Nephron progenitor cell (in vitro differentiated cells): ENCODE results near the gene LAMA2.

Experiments
- DNase-seq: peaks from one replicate; pipeline ENCODE4 v3.0.0; 2021
- H3K27ac Mint-ChIP-seq: 2 replicates; pipeline ENCODE4 v1.8.0; 2021; ENCODE audit warnings: mild to moderate bottlenecking, moderate library complexity, mixed read lengths
- H3K27me3 Mint-ChIP-seq: 2 replicates; pipeline ENCODE4 v1.8.0; 2021; ENCODE audit warnings: mild to moderate bottlenecking, low read depth, mixed read lengths; ENCODE audit not compliant: poor library complexity
- H3K36me3 Mint-ChIP-seq: 2 replicates; pipeline ENCODE4 v1.8.0; 2021; ENCODE audit warnings: low read depth, mixed read lengths
- H3K4me1 Mint-ChIP-seq: 2 replicates; pipeline ENCODE4 v1.8.0; 2021; ENCODE audit warnings: mixed read lengths
- H3K4me3 Mint-ChIP-seq: 2 replicates; pipeline ENCODE4 v1.8.0; 2021; ENCODE audit warnings: mild to moderate bottlenecking, moderate library complexity, mixed read lengths
- H3K9me3 Mint-ChIP-seq: 2 replicates; pipeline ENCODE4 v1.8.0; 2021; ENCODE audit warnings: mild to moderate bottlenecking, moderate library complexity, mixed read lengths
- TF ChIP-seq, protein P1 (sequence below): fragments of 200-600 bp; sonication (generic); IDR thresholded peaks from 2 replicates; pipeline ENCODE4 v1.5.0; 2021; ENCODE audit warnings: antibody characterized with exemption

LAMA2 gene

DNA sequence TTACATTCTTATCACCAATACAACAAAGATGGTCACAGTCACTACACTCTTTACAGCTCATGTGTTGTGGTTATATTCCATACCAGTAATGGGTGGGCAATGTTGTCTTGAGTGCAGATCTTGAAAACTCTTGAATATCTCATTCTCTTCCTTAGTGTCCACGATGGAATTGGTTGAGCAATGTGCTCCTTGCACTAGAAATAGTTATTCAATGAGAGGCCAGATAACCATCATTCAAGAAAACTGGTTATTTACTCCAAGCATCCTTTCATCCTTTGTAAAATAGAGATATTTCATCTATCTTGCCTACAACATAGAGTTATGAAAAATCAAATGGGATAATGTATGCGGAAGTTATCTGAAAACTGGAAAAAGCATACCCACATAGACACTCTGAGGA lies 611.2 kb downstream of the LAMA2 start:
- Mint-ChIP-seq H3K9me3 (no peaks in the 10 kb centered on the region), H3K36me3 (no peaks in the 10 kb centered on the region), H3K27ac (no peak overlapping the region), H3K4me3 (no peak overlapping the region), H3K27me3 (peaks cover 12% of the 10 kb centered on the region), H3K4me1 (peaks cover 27% of the 10 kb centered on the region)
- TF ChIP-seq, protein P1, sequence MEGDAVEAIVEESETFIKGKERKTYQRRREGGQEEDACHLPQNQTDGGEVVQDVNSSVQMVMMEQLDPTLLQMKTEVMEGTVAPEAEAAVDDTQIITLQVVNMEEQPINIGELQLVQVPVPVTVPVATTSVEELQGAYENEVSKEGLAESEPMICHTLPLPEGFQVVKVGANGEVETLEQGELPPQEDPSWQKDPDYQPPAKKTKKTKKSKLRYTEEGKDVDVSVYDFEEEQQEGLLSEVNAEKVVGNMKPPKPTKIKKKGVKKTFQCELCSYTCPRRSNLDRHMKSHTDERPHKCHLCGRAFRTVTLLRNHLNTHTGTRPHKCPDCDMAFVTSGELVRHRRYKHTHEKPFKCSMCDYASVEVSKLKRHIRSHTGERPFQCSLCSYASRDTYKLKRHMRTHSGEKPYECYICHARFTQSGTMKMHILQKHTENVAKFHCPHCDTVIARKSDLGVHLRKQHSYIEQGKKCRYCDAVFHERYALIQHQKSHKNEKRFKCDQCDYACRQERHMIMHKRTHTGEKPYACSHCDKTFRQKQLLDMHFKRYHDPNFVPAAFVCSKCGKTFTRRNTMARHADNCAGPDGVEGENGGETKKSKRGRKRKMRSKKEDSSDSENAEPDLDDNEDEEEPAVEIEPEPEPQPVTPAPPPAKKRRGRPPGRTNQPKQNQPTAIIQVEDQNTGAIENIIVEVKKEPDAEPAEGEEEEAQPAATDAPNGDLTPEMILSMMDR, result no peak
- no peak for DNase-seq

DNA sequence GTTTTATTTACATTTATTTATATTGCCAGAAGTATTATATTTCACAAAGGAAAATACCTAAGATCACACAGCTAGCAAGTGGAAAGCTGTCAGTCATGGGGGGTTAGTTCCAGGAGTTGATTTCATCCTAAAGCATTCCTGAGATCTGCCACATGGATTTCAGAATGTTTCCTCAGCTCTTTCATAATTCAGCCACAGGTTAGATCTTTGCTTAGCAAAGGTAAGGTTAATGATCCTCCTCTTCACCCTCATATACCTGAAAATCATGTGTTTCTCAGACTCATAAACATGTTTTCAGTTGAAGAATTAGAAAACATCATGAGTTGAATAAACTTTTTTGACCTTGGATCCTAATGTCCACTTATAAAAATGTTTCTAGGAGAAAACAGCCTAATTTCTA lies 611.6 kb downstream of the LAMA2 start:
- DNase-seq, result no peak
- Mint-ChIP-seq H3K9me3 (no peaks in the 10 kb centered on the region), H3K27me3 (peaks cover 12% of the 10 kb centered on the region), H3K4me3 (no peak overlapping the region), H3K27ac (no peak overlapping the region), H3K36me3 (no peaks in the 10 kb centered on the region), H3K4me1 (peaks cover 27% of the 10 kb centered on the region)
- TF ChIP-seq, protein P1, result no peak

DNA sequence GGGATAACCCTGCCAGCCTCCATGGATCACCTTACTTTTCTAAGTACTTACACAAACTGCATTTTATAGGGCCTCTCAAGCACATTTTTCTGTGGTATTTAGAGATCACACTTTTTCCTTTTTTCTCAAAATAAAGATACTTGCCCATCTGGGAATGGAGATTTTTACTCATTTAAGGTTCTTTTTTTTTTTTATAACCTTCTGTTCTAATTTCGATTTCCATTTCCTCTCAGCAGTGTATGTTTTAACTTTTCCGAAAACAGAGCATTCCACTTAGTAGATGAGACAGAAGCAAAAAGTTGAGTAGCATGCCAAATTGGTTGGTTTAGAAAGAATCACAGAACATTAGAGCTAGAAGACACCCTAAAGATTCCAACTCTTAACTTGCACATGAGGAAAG lies 612.7 kb downstream of the LAMA2 start:
- Mint-ChIP-seq H3K4me3 (no peak overlapping the region), H3K27ac (no peak overlapping the region), H3K9me3 (no peaks in the 10 kb centered on the region), H3K36me3 (no peaks in the 10 kb centered on the region), H3K4me1 (peaks cover 28% of the 10 kb centered on the region), H3K27me3 (peaks cover 12% of the 10 kb centered on the region)
- TF ChIP-seq, protein P1, result no peak
- DNase-seq, result no peak

DNA sequence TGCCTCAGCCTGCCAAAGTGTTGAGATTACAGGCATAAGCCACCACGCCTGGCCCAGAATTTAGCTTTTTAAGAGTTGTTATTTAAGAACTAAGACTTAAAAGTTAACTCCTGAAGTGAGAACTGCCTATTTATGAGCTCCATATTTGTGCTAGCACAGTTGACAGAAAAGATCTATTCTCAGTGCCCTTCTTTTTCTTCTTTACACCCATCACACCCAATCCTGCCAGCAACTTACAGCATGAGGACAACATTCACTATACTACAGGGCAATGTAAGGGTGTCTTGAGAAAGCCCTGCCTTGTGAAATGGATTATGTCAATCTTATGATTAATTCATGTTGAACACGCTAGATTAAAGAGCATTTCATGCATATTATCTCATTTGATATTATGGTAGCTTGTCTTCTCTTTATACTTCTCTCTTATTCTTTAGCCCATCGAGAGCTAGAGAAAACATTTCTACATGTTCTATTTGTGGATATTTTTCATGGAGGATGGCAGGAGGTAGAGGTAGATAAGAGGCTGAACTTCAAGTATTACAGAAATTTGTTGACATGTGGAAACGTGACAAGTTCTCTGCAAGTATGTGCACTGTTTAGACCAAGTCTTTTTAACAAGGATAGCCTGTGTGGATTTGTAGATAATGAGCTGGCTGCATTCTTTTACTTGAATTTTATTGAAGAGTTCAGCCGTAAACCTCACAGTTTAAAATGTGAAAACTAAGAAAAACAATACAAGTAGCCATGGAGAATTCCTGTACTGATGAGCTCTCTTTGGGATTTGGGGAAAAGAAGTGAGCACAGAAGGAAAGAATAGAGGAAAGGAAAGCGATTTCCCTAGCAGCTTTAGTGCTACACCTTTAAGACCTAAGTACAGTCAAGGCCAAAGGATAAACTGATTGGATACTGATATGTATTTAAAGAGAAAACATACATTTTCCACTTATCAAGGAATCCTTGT lies 614.8 kb downstream of the LAMA2 start:
- H3K4me3 Mint-ChIP-seq, result no peak overlapping the region
- H3K9me3 Mint-ChIP-seq, result no peaks in the 10 kb centered on the region
- TF ChIP-seq, protein P1, result no peak
- peaks cover 7% of the 10 kb centered on the region for H3K27me3 Mint-ChIP-seq
- H3K4me1 Mint-ChIP-seq, result peaks cover 37% of the 10 kb centered on the region
- no peak for DNase-seq
- H3K27ac Mint-ChIP-seq, result no peak overlapping the region
- H3K36me3 Mint-ChIP-seq, result no peaks in the 10 kb centered on the region

DNA sequence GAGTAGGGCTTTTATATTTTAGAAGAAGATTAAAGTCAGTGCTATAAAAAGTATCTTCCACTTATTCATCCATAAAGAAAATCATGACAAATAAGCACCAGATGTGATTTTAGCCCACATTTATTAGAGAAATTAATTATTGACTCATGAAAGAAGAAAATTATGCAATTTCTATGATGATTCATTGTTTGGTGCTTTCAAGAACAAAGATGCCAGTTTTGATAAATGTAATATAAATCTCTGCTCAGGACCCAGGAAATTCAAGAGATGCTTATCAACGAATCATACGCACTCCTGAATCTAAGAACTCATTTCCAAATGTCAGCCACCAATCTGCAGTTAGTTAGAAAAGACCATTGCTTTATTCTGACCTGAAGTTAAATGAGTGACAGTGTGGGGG lies 615.6 kb downstream of the LAMA2 start:
- peaks cover 37% of the 10 kb centered on the region for H3K4me1 Mint-ChIP-seq
- peaks cover 7% of the 10 kb centered on the region for H3K27me3 Mint-ChIP-seq
- no peak overlapping the region for H3K27ac Mint-ChIP-seq
- TF ChIP-seq, protein P1, result no peak
- H3K9me3 Mint-ChIP-seq, result no peaks in the 10 kb centered on the region
- H3K4me3 Mint-ChIP-seq, result no peak overlapping the region
- DNase-seq, result no peak
- no peaks in the 10 kb centered on the region for H3K36me3 Mint-ChIP-seq
